ENCODE results near the gene CANT1. TPM values are rescaled to one million over a fixed set of nuclear protein-coding genes. Genes with fewer than 3 reads are reported as not detected.

CANT1 gene
- polyA plus RNA-seq (2012; ENCODE audit: insufficient read depth, insufficient read length, low read depth), result 99.6 TPM

- no peaks in the 10 kb centered on the region for H3K27me3 ChIP-seq
- peak within 1 kb of the TSS; percentile 93 for H3K4me3 ChIP-seq (ENCODE audit: low read depth, low read length)
- H3K4me1 ChIP-seq, result peaks cover 4% of the 10 kb centered on the region; the same call in 1 of the 2 replicates
- TF ChIP-seq CTCF (IDR thresholded peaks at IDR 0.05; ENCODE audit: low read depth, low read length), result no peak
- no peaks in the 10 kb centered on the region; the same call in 1 of the 2 replicates for H3K36me3 ChIP-seq
- peak; percentile 88 for DNase-seq
- 0 out of 2 replicates have a peak, but pooled peaks cover 3% of the 10 kb centered on the region for H3K9me3 ChIP-seq
These were observed at the start of gene CANT1 for GRCh38 chr17:79009397-79010303. TSS of gene CANT1 (minus strand) at chr17:79009764. CDS start at chr17:78997622, 12,142 bp downstream.

GRCh38 chr17:79057737-79058385, 48.3 kb upstream of the CANT1 start:
- H3K9me3 ChIP-seq, result no peaks in the 10 kb centered on the region
- H3K27me3 ChIP-seq, result peaks cover 3% of the 10 kb centered on the region; the same call in 1 of the 2 replicates
- H3K4me3 ChIP-seq (ENCODE audit: low read depth, low read length), result no peak overlapping the region
- no peaks in the 10 kb centered on the region for H3K4me1 ChIP-seq
- no peaks in the 10 kb centered on the region for H3K36me3 ChIP-seq
- no peak for DNase-seq
- TF ChIP-seq CTCF (IDR thresholded peaks at IDR 0.05; ENCODE audit: low read depth, low read length), result no peak

- H3K36me3 ChIP-seq, result no peaks in the 10 kb centered on the region
- peaks cover 3% of the 10 kb centered on the region; the same call in 1 of the 2 replicates for H3K27me3 ChIP-seq
- H3K4me3 ChIP-seq (ENCODE audit: low read depth, low read length), result no peak overlapping the region
- TF ChIP-seq CTCF (IDR thresholded peaks at IDR 0.05; ENCODE audit: low read depth, low read length), result no peak
- no peaks in the 10 kb centered on the region for H3K4me1 ChIP-seq
- DNase-seq, result no peak
- no peaks in the 10 kb centered on the region for H3K9me3 ChIP-seq
These were observed 45.6 kb upstream of the CANT1 start for GRCh38 chr17:79055197-79055596.

- H3K27me3 ChIP-seq, result peaks cover 3% of the 10 kb centered on the region; the same call in 1 of the 2 replicates
- DNase-seq, result no peak
- no peak overlapping the region for H3K4me3 ChIP-seq (ENCODE audit: low read depth, low read length)
- H3K9me3 ChIP-seq, result no peaks in the 10 kb centered on the region
- TF ChIP-seq CTCF (IDR thresholded peaks at IDR 0.05; ENCODE audit: low read depth, low read length), result no peak
- H3K36me3 ChIP-seq, result no peaks in the 10 kb centered on the region
- H3K4me1 ChIP-seq, result no peaks in the 10 kb centered on the region
These were observed 44.8 kb upstream of the CANT1 start for GRCh38 chr17:79054200-79054960.

GRCh38 chr17:79053251-79053925, 43.8 kb upstream of the CANT1 start:
- Histone ChIP-seq H3K9me3 (no peaks in the 10 kb centered on the region), H3K36me3 (no peaks in the 10 kb centered on the region), H3K4me1 (no peaks in the 10 kb centered on the region), H3K4me3 (ENCODE audit: low read depth, low read length) (no peak overlapping the region), H3K27me3 (peaks cover 3% of the 10 kb centered on the region; the same call in 1 of the 2 replicates)
- no peak for DNase-seq
- TF ChIP-seq CTCF (IDR thresholded peaks at IDR 0.05; ENCODE audit: low read depth, low read length), result no peak

All from BE2C (cell line).